K562 (cell line): ENCODE results near the gene ILKAP. TPM values are rescaled to one million over a fixed set of nuclear protein-coding genes. Genes with fewer than 3 reads are reported as not detected.

Source experiments
- ATAC-seq: fragments of 200-7000 bp; cut with Tn5 transposase; 3 replicates; pipeline ENCODE4 v1.9.1; 2020; ENCODE audit warnings: moderate library complexity
- BruUV-seq: library from RNA; stranded (reverse); fragments of 400-500 nt; replicated peaks from 2 replicates; lab custom pipeline; 2021; lab: Mats Ljungman, UMichigan
- CTCF ChIA-PET: fragments of 300-600 bp; formaldehyde crosslinking; extraction: SDS; loops from one replicate; lab custom pipeline; 2021; ENCODE audit warnings: low intra/inter-chr PET ratio; lab: Yijun Ruan, JAX
- POLR2A ChIA-PET: fragments of 300-600, 350-650 bp; sonication (Branson Sonifier 250); formaldehyde crosslinking; extraction: SDS; loops from one replicate; lab custom pipeline; 2021; ENCODE audit warnings: antibody characterized with exemption, inconsistent platforms; lab: Yijun Ruan, JAX
- DNase-seq, 4 experiments: peaks; one replicate each; pipeline versions ENCODE4 v3.0.0 to v3.0.0-alpha.2; 2011 to 2018; ENCODE audit warnings: low spot score in 3 of 4, mixed read lengths in 3 of 4; ENCODE audit errors: extremely low read depth in 1 of 4
- FAIRE-seq: peaks from 2 replicates; lab custom pipeline; 2011; peaks lifted over from hg19 to GRCh38; lab: Jason Lieb, UNC
- H2AFZ ChIP-seq: 2 replicates; pipeline ENCODE4 v1.6.0; 2011; ENCODE audit warnings: low read depth, low read length, control low read depth, inconsistent platforms
- H3K27ac ChIP-seq: fragments of 200-600 bp; 3 replicates; pipeline ENCODE4 v1.8.0; 2011; ENCODE audit warnings: low read depth, mild to moderate bottlenecking, control low read depth, inconsistent platforms, low read length, moderate library complexity, mixed read lengths; ENCODE audit errors: extremely low read depth
- H3K27me3 ChIP-seq, 2 experiments: fragments of 300-600 bp in 1 of 2; 2 replicates in 1 of 2; 3 replicates in 1 of 2; pipeline versions ENCODE4 v1.6.0 to v1.8.0; 2011; ENCODE audit warnings: inconsistent platforms in 2 of 2, low read length in 2 of 2, mild to moderate bottlenecking in 1 of 2, mixed read lengths in 1 of 2, moderate library complexity in 1 of 2; ENCODE audit not compliant: control insufficient read depth in 2 of 2, insufficient read depth in 2 of 2
- H3K36me3 ChIP-seq: fragments of 300-600 bp; 3 replicates; pipeline ENCODE4 v1.8.0; 2011; ENCODE audit warnings: mild to moderate bottlenecking, low read length, inconsistent platforms; ENCODE audit not compliant: control insufficient read depth, insufficient read depth
- H3K4me1 ChIP-seq, 2 experiments: fragments of 200-600 bp in 1 of 2; replicated peaks in 1 of 2; 2 replicates in 1 of 2; 3 replicates in 1 of 2; pipeline versions ENCODE4 v1.5.1 to v1.8.0; 2011; ENCODE audit warnings: inconsistent platforms in 2 of 2, low read length in 2 of 2, mild to moderate bottlenecking in 1 of 2, mixed read lengths in 1 of 2, moderate library complexity in 1 of 2; ENCODE audit not compliant: control insufficient read depth in 2 of 2, insufficient read depth in 2 of 2
- H3K4me2 ChIP-seq: 2 replicates; pipeline ENCODE4 v1.6.1; 2011; ENCODE audit warnings: low read length, control low read depth, inconsistent platforms, mixed read lengths; ENCODE audit not compliant: insufficient read depth
- H3K4me3 ChIP-seq: fragments of 200-600 bp; sonication (generic), shearing (Covaris generic); 2 replicates; pipeline ENCODE4 v1.5.1; 2016; ENCODE audit warnings: control low read depth, inconsistent platforms
- H3K79me2 ChIP-seq: fragments of 200-600 bp; 3 replicates; pipeline ENCODE4 v1.8.0; 2011; ENCODE audit warnings: low read length, inconsistent platforms; ENCODE audit not compliant: control insufficient read depth, insufficient read depth
- H3K9ac ChIP-seq, 2 experiments: 2 replicates each; pipeline versions ENCODE4 v1.6.0 to v1.6.1; 2011; ENCODE audit warnings: low read depth in 2 of 2, low read length in 2 of 2, control low read depth in 1 of 2, inconsistent platforms in 1 of 2, mild to moderate bottlenecking in 1 of 2, mixed read lengths in 1 of 2; ENCODE audit not compliant: insufficient read depth in 1 of 2
- H3K9me1 ChIP-seq: one replicate; pipeline ENCODE4 v1.6.0; 2011; ENCODE audit warnings: inconsistent platforms, mild to moderate bottlenecking, low read length, moderate library complexity; ENCODE audit not compliant: control insufficient read depth, insufficient read depth
- H3K9me3 ChIP-seq: replicated peaks from 2 replicates; pipeline ENCODE4 v1.5.1; 2011; ENCODE audit warnings: low read depth, low read length, inconsistent platforms; ENCODE audit not compliant: control insufficient read depth, insufficient read depth
- H4K20me1 ChIP-seq: replicated peaks from 2 replicates; pipeline ENCODE4 v1.6.1; 2011; ENCODE audit warnings: low read length, inconsistent platforms, mixed read lengths; ENCODE audit not compliant: control insufficient read depth, insufficient read depth
- KAT2B ChIP-seq: IDR thresholded peaks from one replicate; pipeline ENCODE4 v1.6.1; 2012; ENCODE audit warnings: low read depth, mild to moderate bottlenecking, control low read depth, inconsistent platforms, low read length, moderate library complexity
- POLR2G ChIP-seq: fragments of 200-400 bp; formaldehyde crosslinking; IDR thresholded peaks from 2 replicates; pipeline ENCODE4 v1.6.1; 2017; ENCODE audit warnings: low read depth, mild to moderate bottlenecking, antibody characterized with exemption, low read length, moderate library complexity
- RAD51 ChIP-seq: fragments of 450-650 bp; IDR thresholded peaks from 2 replicates; pipeline ENCODE4 v1.7.1; 2016; ENCODE audit warnings: low read depth, mild to moderate bottlenecking, borderline replicate concordance
- SAFB ChIP-seq: fragments of 200-400 bp; formaldehyde crosslinking; IDR thresholded peaks from 2 replicates; pipeline ENCODE4 v1.6.1; 2017; ENCODE audit warnings: low read depth, low read length, borderline replicate concordance
- ZNF280A ChIP-seq: fragments of 450-650 bp; IDR thresholded peaks from 2 replicates; pipeline ENCODE4 v1.6.1; 2018; ENCODE audit warnings: mild to moderate bottlenecking, low read depth; ENCODE audit not compliant: partially characterized antibody
- WGBS: fragments of 100-300 bp; shearing (Covaris generic); methylation state at CpG from one replicate; pipeline ENCODE4 v1.1.6; 2016; ENCODE audit warnings: low coverage, mixed read lengths; ENCODE audit not compliant: insufficient coverage; ENCODE audit errors: missing lambda C conversion rate; 5-methylcytosine and 5-hydroxymethylcytosine counted together
- in situ Hi-C: fragments of 300-500 bp; cut with MboI; formaldehyde crosslinking; loops from 4 replicates; pipeline ENCODE4 v1.15.0; 2018; ENCODE audit warnings: inconsistent platforms, mixed read lengths
- intact Hi-C: fragments of 100-400 bp; cut with micrococcal nuclease; formaldehyde crosslinking; loops from 2 replicates; pipeline ENCODE4 v1.14.2; 2022
- polyA plus RNA-seq, 8 experiments: library from polyadenylated mRNA; depleted of rRNA in 4 of 8; stranded (reverse) in 5 of 8; unstranded in 3 of 8; fragments of >200 nt; fragmentation: Nextera tagmentation in 2 of 8; fragmentation: Illumina TruSeq in 1 of 8; extraction: Ambion mirVana in 2 of 8; extraction: Trizol in 1 of 8; gene quantifications; 2 replicates each; pipeline versions ENCODE4 v1.2.1 to v1.2.3, GENCODE V29; 2011 to 2014; ENCODE audit warnings: inconsistent platforms in 1 of 8, missing spikeins in 1 of 8
- total RNA-seq, 7 experiments: library from RNA; depleted of rRNA in 6 of 7; stranded (reverse); fragments of >200 nt in 6 of 7; fragmentation: Illumina TruSeq in 2 of 7; extraction: Trizol in 2 of 7; gene quantifications; 2 replicates each; pipeline versions ENCODE4 v1.2.1 to v1.2.3, GENCODE V29; 2011 to 2021; ENCODE audit warnings: low replicate concordance in 1 of 7

Gene ILKAP
- total and polyA plus RNA-seq, 9 of the 15 experiments (the other 6 are each of a cell fraction or from before 2014, with no cell fraction given), result 3.1 to 43.9 (median 20.7) TPM

- CTCF ChIA-PET, result no interaction called here
- Histone ChIP-seq H3K27ac (no peak overlapping the region), H3K4me3 (no peak overlapping the region), H3K4me2 (no peak overlapping the region), H4K20me1 (no peaks in the 10 kb centered on the region), H3K4me1 (peaks cover 18 to 29% of the 10 kb centered on the region in 2 experiments)
- TF ChIP-seq ZNF280A, result no peak
- 0 out of 2 replicates have a peak, but pooled peaks have one; percentile 26 for TF ChIP-seq POLR2G
- TF ChIP-seq, all 486 proteins: peak for 1
- intact Hi-C loops (no loop called here), in situ Hi-C loops (no loop called here)
- Histone ChIP-seq H3K27me3 (no peaks in the 10 kb centered on the region), H2AFZ (no peak overlapping the region), H3K9me1 (peaks cover 4% of the 10 kb centered on the region), H3K36me3 (peaks cover 65% of the 10 kb centered on the region), H3K79me2 (no peaks in the 10 kb centered on the region; the same call in 2 of the 3 replicates), H3K9ac (no peak overlapping the region; a peak in 1 of 4 replicates), H3K9me3 (no peaks in the 10 kb centered on the region)
- ATAC-seq, result no peak
- no peak for DNase-seq
- POLR2A ChIA-PET, result interaction anchor here (0.5 kb wide), 1 partner anchor 14 kb away, joined by 3 read pairs; no protein-coding TSS in a partner anchor
- 95% methylated on average over 8 of the region's 14 CpGs for WGBS
- no TSS peak for BruUV-seq
- FAIRE-seq, result no peak
Observed at GRCh38 chr2:238172439-238172838, 31.1 kb downstream of the ILKAP start.

GRCh38 chr2:238171575-238172187 lies 31.8 kb downstream of the ILKAP start:
- H3K9me1 ChIP-seq, result peaks cover 4% of the 10 kb centered on the region
- H3K9ac ChIP-seq, result no peak overlapping the region
- H3K27me3 ChIP-seq, result no peaks in the 10 kb centered on the region
- no peak overlapping the region for H3K4me3 ChIP-seq
- H3K36me3 ChIP-seq, result peaks cover 61% of the 10 kb centered on the region
- CTCF ChIA-PET, result no interaction called here
- no peaks in the 10 kb centered on the region; the same call in 2 of the 3 replicates for H3K79me2 ChIP-seq
- DNase-seq (no peak), ATAC-seq (no peak), FAIRE-seq (no peak)
- POLR2A ChIA-PET, result no interaction called here
- H2AFZ ChIP-seq, result no peak overlapping the region
- no peak overlapping the region for H3K4me2 ChIP-seq
- WGBS, result 93% methylated on average over 5 of the region's 9 CpGs
- intact Hi-C loops, result no loop called here
- no peaks in the 10 kb centered on the region for H4K20me1 ChIP-seq
- H3K9me3 ChIP-seq, result no peaks in the 10 kb centered on the region
- peaks cover 26 to 33% of the 10 kb centered on the region in 2 experiments for H3K4me1 ChIP-seq
- H3K27ac ChIP-seq, result no peak overlapping the region
- in situ Hi-C loops, result no loop called here
- BruUV-seq, result no TSS peak
- no peak for TF ChIP-seq KAT2B
- TF ChIP-seq SAFB, result no peak
- TF ChIP-seq RAD51, result no peak
